DMS153 treated with DMSO at 0.1 percent for 48 hours (cell line): ENCODE data around the gene FOXA3.
A peak's percentile ranks its signal among the peaks of the same experiment; 100 is the strongest.
"Not testable (repeated sequence)": the region's sequence is repeated elsewhere in the genome, so short reads cannot be mapped to it uniquely, and the experiment has no call there.

Experiments
- DNase-seq: peaks from one replicate; lab custom pipeline; 2025; ENCODE audit not compliant: unreplicated experiment; lab: John Stamatoyannopoulos, UW

The FOXA3 gene

GRCh38 chr19:45887200-45887710, 23.1 kb downstream of the FOXA3 start:
- no peak for DNase-seq

- no peak for DNase-seq
These were observed 25.2 kb downstream of the FOXA3 start for GRCh38 chr19:45889210-45889885.

- no peak for DNase-seq
These were observed 26.8 kb downstream of the FOXA3 start for GRCh38 chr19:45890877-45891276.

- DNase-seq = no peak
These were observed 31.4 kb downstream of the FOXA3 start for GRCh38 chr19:45895519-45895972.

- DNase-seq = not testable (repeated sequence)
These were observed 32.0 kb downstream of the FOXA3 start for GRCh38 chr19:45895983-45896599.

- no peak for DNase-seq
These were observed 33.2 kb downstream of the FOXA3 start for GRCh38 chr19:45897261-45897812.

GRCh38 chr19:45899253-45899652, 35.1 kb downstream of the FOXA3 start:
- DNase-seq = no peak

- no peak for DNase-seq
These were observed 35.9 kb downstream of the FOXA3 start for GRCh38 chr19:45899919-45900589.

- DNase-seq = no peak
These were observed 36.8 kb downstream of the FOXA3 start for GRCh38 chr19:45900738-45901431.

- DNase-seq = no peak
These were observed 37.3 kb downstream of the FOXA3 start for GRCh38 chr19:45901432-45901911.

GRCh38 chr19:45901912-45902650, 38.0 kb downstream of the FOXA3 start, which contains the start of gene MYPOP:
Gene MYPOP (minus strand): TSS chr19:45902613. CDS start chr19:45901773, 840 bp downstream.
- DNase-seq = no peak

GRCh38 chr19:45902651-45903625, 38.8 kb downstream of the FOXA3 start:
- DNase-seq = peak; percentile 99

GRCh38 chr19:45905011-45905410, 40.9 kb downstream of the FOXA3 start:
- no peak for DNase-seq

- DNase-seq = no peak
These were observed 42.1 kb downstream of the FOXA3 start for GRCh38 chr19:45906221-45906620.

- no peak for DNase-seq
These were observed 44.8 kb downstream of the FOXA3 start for GRCh38 chr19:45908956-45909355.

- DNase-seq = no peak
These were observed 47.2 kb downstream of the FOXA3 start for GRCh38 chr19:45911291-45911690.

GRCh38 chr19:45913874-45914830, 50.0 kb downstream of the FOXA3 start, which contains the start of gene NANOS2:
Gene NANOS2 (minus strand): TSS chr19:45914778. CDS start chr19:45914693, 85 bp downstream.
- no peak for DNase-seq
